ENCODE results near the gene ZFYVE16.

GRCh38 chr5:80374188-80374587 is 33.7 kb upstream of the ZFYVE16 start:
- no peak for TF ChIP-seq POLR2A (IDR thresholded peaks at IDR 0.05; ENCODE audit: low read depth)
- TF ChIP-seq CTCF (IDR thresholded peaks at IDR 0.05), result no peak
- TF ChIP-seq EP300 (IDR thresholded peaks at IDR 0.05), result no peak
- no peak for TF ChIP-seq POLR2AphosphoS5 (IDR thresholded peaks at IDR 0.05)
